ENCODE measurements around the gene BNC2.

GRCh38 chr9:16888594-16888993, 18.1 kb upstream of the BNC2 start:
- no peak for TF ChIP-seq POLR2A (IDR thresholded peaks at IDR 0.05)
- no peak for TF ChIP-seq CTCF (IDR thresholded peaks at IDR 0.05)
